SK-N-SH treated with all-trans-retinoic acid at 6 μM for 48 hours (cell line): ENCODE data around the gene MEIS2.

ENCODE experiments used
- ARNTL ChIP-seq: fragments of 450-650 bp; formaldehyde crosslinking; IDR thresholded peaks from 2 replicates; pipeline ENCODE4 v1.5.0; 2020; ENCODE audit warnings: low read depth, mild to moderate bottlenecking, moderate library complexity, borderline replicate concordance
- CSDC2 ChIP-seq: fragments of 250-450 bp; sonication (Bioruptor Pico); IDR thresholded peaks from 2 replicates; pipeline ENCODE4 v1.5.0; 2020; ENCODE audit warnings: mild to moderate bottlenecking, moderate library complexity
- ESRRG ChIP-seq: fragments of 250-450 bp; sonication (Bioruptor Pico); IDR thresholded peaks from 2 replicates; pipeline ENCODE4 v1.6.1; 2021; ENCODE audit warnings: mild to moderate bottlenecking
- OSR1 ChIP-seq: fragments of 250-450 bp; sonication (Bioruptor Pico); IDR thresholded peaks from 2 replicates; pipeline ENCODE4 v1.8.0; 2022; ENCODE audit warnings: moderate library complexity, mild to moderate bottlenecking, inconsistent platforms
- ZC3H10 ChIP-seq: fragments of 250-450 bp; sonication (Bioruptor Pico); IDR thresholded peaks from 2 replicates; pipeline ENCODE4 v1.5.1; 2021; ENCODE audit warnings: mild to moderate bottlenecking, moderate library complexity
- ZFP3 ChIP-seq: fragments of 250-450 bp; sonication (Bioruptor Pico); IDR thresholded peaks from 2 replicates; pipeline ENCODE4 v1.5.0; 2020; ENCODE audit warnings: mild to moderate bottlenecking, moderate library complexity
- ZNF70 ChIP-seq: fragments of 450-650 bp; formaldehyde crosslinking; IDR thresholded peaks from 2 replicates; pipeline ENCODE4 v1.5.0; 2020; ENCODE audit warnings: mild to moderate bottlenecking, moderate library complexity
- ZNF8 ChIP-seq: fragments of 450-650 bp; formaldehyde crosslinking; IDR thresholded peaks from 2 replicates; pipeline ENCODE4 v1.5.0; 2020; ENCODE audit warnings: mild to moderate bottlenecking, moderate library complexity
- TF ChIP-seq, protein P1 (sequence below): fragments of 250-450 bp; sonication (Bioruptor Pico); IDR thresholded peaks from 2 replicates; pipeline ENCODE4 v1.8.0; 2020; ENCODE audit warnings: mild to moderate bottlenecking, moderate library complexity, borderline replicate concordance
- TF ChIP-seq, protein P2 (sequence below): fragments of 250-450 bp; sonication (Bioruptor Pico); IDR thresholded peaks from 2 replicates; pipeline ENCODE4 v1.5.0; 2020; ENCODE audit warnings: mild to moderate bottlenecking, moderate library complexity

GRCh38 chr15:37054336-37054735, 46.0 kb downstream of the MEIS2 start:
- TF ChIP-seq, protein P1, sequence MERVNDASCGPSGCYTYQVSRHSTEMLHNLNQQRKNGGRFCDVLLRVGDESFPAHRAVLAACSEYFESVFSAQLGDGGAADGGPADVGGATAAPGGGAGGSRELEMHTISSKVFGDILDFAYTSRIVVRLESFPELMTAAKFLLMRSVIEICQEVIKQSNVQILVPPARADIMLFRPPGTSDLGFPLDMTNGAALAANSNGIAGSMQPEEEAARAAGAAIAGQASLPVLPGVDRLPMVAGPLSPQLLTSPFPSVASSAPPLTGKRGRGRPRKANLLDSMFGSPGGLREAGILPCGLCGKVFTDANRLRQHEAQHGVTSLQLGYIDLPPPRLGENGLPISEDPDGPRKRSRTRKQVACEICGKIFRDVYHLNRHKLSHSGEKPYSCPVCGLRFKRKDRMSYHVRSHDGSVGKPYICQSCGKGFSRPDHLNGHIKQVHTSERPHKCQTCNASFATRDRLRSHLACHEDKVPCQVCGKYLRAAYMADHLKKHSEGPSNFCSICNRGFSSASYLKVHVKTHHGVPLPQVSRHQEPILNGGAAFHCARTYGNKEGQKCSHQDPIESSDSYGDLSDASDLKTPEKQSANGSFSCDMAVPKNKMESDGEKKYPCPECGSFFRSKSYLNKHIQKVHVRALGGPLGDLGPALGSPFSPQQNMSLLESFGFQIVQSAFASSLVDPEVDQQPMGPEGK (CRISPR knock-in tag): no peak
- TF ChIP-seq CSDC2 (CRISPR knock-in tag): no peak
- TF ChIP-seq ZNF8 (CRISPR knock-in tag): no peak
- TF ChIP-seq ARNTL (CRISPR knock-in tag): no peak
- no peak for TF ChIP-seq ZC3H10 (CRISPR knock-in tag)
- TF ChIP-seq ZNF70 (CRISPR knock-in tag): no peak
- TF ChIP-seq OSR1 (CRISPR knock-in tag): no peak
- TF ChIP-seq ZFP3: no peak
- no peak for TF ChIP-seq ESRRG
- TF ChIP-seq, protein P2, sequence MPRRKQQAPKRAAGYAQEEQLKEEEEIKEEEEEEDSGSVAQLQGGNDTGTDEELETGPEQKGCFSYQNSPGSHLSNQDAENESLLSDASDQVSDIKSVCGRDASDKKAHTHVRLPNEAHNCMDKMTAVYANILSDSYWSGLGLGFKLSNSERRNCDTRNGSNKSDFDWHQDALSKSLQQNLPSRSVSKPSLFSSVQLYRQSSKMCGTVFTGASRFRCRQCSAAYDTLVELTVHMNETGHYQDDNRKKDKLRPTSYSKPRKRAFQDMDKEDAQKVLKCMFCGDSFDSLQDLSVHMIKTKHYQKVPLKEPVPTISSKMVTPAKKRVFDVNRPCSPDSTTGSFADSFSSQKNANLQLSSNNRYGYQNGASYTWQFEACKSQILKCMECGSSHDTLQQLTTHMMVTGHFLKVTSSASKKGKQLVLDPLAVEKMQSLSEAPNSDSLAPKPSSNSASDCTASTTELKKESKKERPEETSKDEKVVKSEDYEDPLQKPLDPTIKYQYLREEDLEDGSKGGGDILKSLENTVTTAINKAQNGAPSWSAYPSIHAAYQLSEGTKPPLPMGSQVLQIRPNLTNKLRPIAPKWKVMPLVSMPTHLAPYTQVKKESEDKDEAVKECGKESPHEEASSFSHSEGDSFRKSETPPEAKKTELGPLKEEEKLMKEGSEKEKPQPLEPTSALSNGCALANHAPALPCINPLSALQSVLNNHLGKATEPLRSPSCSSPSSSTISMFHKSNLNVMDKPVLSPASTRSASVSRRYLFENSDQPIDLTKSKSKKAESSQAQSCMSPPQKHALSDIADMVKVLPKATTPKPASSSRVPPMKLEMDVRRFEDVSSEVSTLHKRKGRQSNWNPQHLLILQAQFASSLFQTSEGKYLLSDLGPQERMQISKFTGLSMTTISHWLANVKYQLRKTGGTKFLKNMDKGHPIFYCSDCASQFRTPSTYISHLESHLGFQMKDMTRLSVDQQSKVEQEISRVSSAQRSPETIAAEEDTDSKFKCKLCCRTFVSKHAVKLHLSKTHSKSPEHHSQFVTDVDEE (CRISPR knock-in tag): no peak
